Stimulated activated effector memory CD8-positive, alpha-beta T cell treated with anti-CD3 and anti-CD28 coated beads, Interleukin-12 subunit alpha, Interleukin-12 subunit beta, amount 100 ng/mL, for 72 hours (primary cell): Measurements from ENCODE around the gene DNM2.
"Not testable (repeated sequence)": the region's sequence is repeated elsewhere in the genome, so short reads cannot be mapped to it uniquely, and the experiment has no call there.

ENCODE experiments used
- ATAC-seq: fragments of 150-1000 bp; cut with Tn5 transposase; 2 replicates; pipeline ENCODE4 v1.10.0; 2021
- DNase-seq, 2 donors: peaks; one replicate each; pipeline ENCODE4 v3.0.0; 2021 to 2022; ENCODE audit warnings: low spot score in 2 of 2
- H3K27ac Mint-ChIP-seq: one replicate; pipeline ENCODE4 v1.8.0; 2022; ENCODE audit warnings: mild to moderate bottlenecking, mixed read lengths
- H3K36me3 Mint-ChIP-seq: one replicate; pipeline ENCODE4 v1.8.0; 2022; ENCODE audit warnings: mild to moderate bottlenecking, mixed read lengths
- H3K4me1 Mint-ChIP-seq: one replicate; pipeline ENCODE4 v1.8.0; 2022; ENCODE audit warnings: mixed read lengths
- H3K4me3 Mint-ChIP-seq: one replicate; pipeline ENCODE4 v1.8.0; 2022; ENCODE audit warnings: mild to moderate bottlenecking, mixed read lengths
- H3K9me3 Mint-ChIP-seq: one replicate; pipeline ENCODE4 v1.8.0; 2022; ENCODE audit warnings: mixed read lengths

Gene DNM2

DNA sequence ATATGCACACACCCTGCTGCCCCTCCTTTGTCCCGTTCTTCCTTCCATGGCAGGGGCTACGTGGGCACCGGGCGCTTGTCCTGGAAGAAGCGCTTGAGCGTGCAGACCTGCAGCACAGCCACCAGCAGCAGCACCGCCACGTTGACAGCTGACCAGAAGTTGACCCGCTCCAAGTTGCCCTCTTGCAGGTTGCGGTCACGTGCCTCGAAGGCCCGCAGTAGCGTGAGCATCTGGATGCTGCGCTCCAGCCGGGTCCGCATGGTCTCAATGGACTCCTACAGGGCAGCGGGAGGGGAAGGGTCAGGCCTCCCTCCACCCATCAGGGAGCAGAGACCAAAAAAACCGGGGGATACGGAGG is 115.0 kb downstream of the DNM2 start:
- DNase-seq, result no peak
- Mint-ChIP-seq H3K9me3 (peaks cover 2% of the 10 kb centered on the region), H3K4me3 (no peak overlapping the region), H3K36me3 (peaks cover 94% of the 10 kb centered on the region), H3K27ac (no peak overlapping the region), H3K4me1 (peaks cover 20% of the 10 kb centered on the region)
- no peak for ATAC-seq

DNA sequence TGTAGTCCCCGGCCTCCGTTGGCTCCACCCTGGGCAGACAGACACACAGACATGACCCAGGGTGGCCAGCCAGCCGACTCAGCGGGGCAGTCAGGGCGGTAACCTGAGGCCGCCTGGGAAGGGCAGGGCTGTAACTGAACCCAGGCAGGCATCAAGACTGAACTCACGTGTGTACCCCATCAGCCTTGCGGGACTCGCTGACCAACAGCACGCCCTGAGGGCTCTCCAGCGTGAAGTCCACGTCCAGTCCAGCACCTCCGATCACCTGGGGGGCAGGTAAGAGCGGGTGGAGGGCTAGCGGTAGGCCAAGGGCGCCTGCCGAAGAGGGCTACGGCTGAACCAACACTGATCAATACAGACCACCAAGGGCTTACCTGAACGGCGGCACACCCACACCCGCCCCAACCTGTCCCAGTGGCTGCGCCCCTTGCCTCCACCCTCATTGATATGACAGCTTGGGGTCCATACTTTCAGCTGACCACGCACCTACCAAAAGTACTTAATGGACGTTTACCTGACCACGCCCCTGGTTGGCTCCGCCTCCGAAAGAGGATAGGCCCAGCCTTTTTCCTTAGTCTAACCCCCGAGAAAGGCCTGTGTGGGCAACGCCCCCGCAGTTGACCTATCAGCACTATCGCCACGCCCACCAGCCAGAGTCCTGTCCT is 117.3 kb downstream of the DNM2 start:
- peak overlapping the region; percentile 100 for H3K27ac Mint-ChIP-seq
- H3K4me3 Mint-ChIP-seq, result peak overlapping the region; percentile 99
- DNase-seq (no peak), ATAC-seq (no peak)
- peaks cover 20% of the 10 kb centered on the region for H3K4me1 Mint-ChIP-seq
- H3K9me3 Mint-ChIP-seq, result peaks cover 2% of the 10 kb centered on the region
- H3K36me3 Mint-ChIP-seq, result peaks cover 72% of the 10 kb centered on the region

DNA sequence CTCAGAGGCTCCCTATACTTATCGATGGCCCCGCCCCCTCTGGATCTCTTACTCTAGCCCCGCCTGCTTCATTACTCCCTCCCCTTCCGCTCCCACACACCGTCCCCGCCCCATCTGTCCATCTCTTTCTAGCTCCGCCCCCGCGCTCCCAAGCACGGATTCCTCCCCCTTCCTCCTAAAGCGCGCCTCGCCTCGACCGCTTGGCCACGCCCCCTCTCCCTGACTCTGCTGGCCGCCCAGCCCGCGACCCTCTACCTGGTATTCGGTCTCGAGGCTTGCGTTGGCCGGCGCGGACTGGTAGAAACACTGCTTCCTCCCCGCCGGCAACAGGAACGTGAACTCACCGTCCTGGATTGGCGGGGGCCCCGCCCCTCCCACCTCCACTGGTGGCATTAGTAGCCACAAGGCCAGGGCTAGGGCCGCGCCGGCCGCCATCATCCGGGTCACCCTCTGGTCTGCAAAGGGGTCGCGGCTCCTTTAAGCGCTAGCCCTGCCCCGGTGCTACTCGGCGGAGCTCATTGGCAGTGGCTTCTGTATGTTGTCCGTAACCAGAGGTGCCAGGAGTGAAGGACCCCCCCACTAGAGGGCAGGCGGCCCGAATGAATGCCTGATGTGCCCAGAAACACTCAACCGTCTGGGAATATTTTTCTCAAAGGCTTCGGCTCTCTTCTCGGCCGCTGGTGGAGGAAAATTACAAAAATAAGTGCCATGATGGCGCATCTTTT is 118.0 kb downstream of the DNM2 start, which contains the start of gene TMED1:
TMED1 (minus strand) TSS at position 459 of the 725 bp plus-strand sequence; CDS start at position 438, 21 bp downstream.
- H3K36me3 Mint-ChIP-seq, result peaks cover 66% of the 10 kb centered on the region
- peaks cover 20% of the 10 kb centered on the region for H3K4me1 Mint-ChIP-seq
- peaks cover 2% of the 10 kb centered on the region for H3K9me3 Mint-ChIP-seq
- ATAC-seq (peak; percentile 94), DNase-seq (peak; percentile 84 to 99)
- H3K27ac Mint-ChIP-seq, result peak within 1 kb of the TSS; percentile 100
- peak within 1 kb of the TSS; percentile 99 for H3K4me3 Mint-ChIP-seq

DNA sequence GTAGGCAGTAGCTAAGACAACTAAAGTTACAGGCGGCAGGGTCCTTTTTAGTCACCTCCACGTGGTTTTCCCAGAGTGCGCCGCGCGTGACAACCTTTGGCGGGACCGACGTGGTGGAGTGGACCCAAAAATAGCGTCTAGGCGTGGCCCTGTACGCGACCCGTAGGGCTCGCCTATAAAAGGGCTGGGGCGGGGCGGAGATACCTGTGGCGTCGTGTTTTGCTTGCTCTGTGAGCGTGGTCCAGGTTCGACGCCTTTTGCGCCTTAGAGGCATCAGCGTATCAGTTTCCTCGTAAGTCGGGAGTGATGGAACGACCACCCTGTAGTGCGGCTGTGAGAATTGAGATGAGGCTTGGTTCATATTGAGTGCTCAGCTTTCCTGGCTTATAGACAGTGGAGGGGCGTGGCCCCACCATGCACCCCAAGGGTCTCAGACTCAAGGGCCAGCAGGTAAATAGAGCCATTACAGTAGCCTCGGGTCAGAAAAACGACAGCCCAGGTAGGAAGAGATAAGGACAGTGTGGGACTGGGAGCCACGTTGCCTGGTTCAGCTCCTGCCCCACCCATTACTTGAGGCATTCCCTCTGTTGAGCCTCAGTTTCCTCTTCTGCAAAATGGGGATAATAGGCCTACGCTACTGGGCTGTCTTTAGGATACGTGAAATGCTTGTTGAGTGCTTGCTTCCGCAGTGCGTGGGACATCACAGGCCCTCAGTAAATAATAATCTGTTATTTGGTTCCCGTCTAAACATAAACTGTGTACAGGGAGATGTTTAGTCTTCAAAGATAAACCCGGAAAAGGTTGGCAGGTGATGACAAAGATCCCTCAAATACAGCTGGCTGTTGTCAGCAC is 118.8 kb downstream of the DNM2 start:
- H3K36me3 Mint-ChIP-seq, result peaks cover 59% of the 10 kb centered on the region
- H3K27ac Mint-ChIP-seq, result peak overlapping the region; percentile 100
- H3K4me3 Mint-ChIP-seq, result peak overlapping the region; percentile 99
- H3K9me3 Mint-ChIP-seq, result peaks cover 2% of the 10 kb centered on the region
- peak; percentile 65 for ATAC-seq
- DNase-seq, result no peak
- peaks cover 20% of the 10 kb centered on the region for H3K4me1 Mint-ChIP-seq

DNA sequence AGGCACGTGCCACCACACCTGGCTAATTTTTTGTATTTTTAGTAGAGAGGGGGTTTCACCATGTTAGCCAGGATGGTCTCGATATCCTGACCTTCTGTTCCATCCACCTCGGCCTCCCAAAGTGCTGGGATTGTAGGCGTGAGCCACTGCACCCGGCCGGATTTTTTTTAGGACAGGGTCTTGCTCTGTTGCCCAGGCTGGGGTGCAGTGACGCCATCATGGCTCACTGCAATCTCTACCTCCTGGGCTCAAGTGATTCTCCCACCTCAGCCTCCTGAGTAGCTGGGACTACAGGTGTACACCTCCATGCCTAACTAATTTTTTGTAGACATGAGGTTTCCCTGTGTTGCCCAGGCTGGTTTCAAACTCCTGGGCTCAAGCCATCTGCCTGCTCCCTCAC is 119.8 kb downstream of the DNM2 start:
- H3K27ac Mint-ChIP-seq, DNase-seq, H3K4me3 Mint-ChIP-seq, H3K9me3 Mint-ChIP-seq, ATAC-seq: not testable (repeated sequence)
- peaks cover 20% of the 10 kb centered on the region for H3K4me1 Mint-ChIP-seq
- peaks cover 49% of the 10 kb centered on the region for H3K36me3 Mint-ChIP-seq

- H3K9me3 Mint-ChIP-seq, result peaks cover 2% of the 10 kb centered on the region
- DNase-seq (no peak), ATAC-seq (no peak)
- peaks cover 20% of the 10 kb centered on the region for H3K4me1 Mint-ChIP-seq
- no peak overlapping the region for H3K4me3 Mint-ChIP-seq
- peaks cover 42% of the 10 kb centered on the region for H3K36me3 Mint-ChIP-seq
- H3K27ac Mint-ChIP-seq, result no peak overlapping the region
Measured at GRCh38 chr19:10838377-10838776, 120.5 kb downstream of the DNM2 start.

- Mint-ChIP-seq H3K9me3 (peaks cover 2% of the 10 kb centered on the region), H3K27ac (no peak overlapping the region), H3K36me3 (peaks cover 32% of the 10 kb centered on the region), H3K4me3 (no peak overlapping the region), H3K4me1 (peaks cover 20% of the 10 kb centered on the region)
- DNase-seq, result no peak
- ATAC-seq, result no peak
Measured at GRCh38 chr19:10839114-10840050, 121.5 kb downstream of the DNM2 start.

DNA sequence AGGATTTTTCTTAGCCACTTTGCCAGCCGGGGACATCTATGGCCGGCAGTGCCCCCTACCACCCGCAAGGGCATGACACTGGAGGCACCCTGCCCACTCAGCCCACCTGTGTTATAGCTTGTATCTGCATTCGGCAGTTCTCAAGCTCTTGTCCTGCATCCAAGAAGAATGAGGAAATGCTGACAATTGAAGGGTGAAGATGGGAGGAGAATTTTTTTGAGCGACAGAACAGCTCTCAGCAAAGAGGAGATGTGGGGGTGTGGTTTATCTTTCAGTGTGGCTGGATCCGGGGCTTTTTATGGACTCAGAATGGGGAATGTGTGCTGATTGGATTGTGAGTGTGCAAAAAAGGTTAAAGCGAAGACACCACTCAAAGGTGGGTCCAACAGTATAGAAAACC is 124.9 kb downstream of the DNM2 start:
- no peak for ATAC-seq
- Mint-ChIP-seq H3K4me1 (no peaks in the 10 kb centered on the region), H3K4me3 (no peak overlapping the region), H3K36me3 (no peaks in the 10 kb centered on the region), H3K27ac (no peak overlapping the region), H3K9me3 (peaks cover 5% of the 10 kb centered on the region)
- DNase-seq, result no peak

DNA sequence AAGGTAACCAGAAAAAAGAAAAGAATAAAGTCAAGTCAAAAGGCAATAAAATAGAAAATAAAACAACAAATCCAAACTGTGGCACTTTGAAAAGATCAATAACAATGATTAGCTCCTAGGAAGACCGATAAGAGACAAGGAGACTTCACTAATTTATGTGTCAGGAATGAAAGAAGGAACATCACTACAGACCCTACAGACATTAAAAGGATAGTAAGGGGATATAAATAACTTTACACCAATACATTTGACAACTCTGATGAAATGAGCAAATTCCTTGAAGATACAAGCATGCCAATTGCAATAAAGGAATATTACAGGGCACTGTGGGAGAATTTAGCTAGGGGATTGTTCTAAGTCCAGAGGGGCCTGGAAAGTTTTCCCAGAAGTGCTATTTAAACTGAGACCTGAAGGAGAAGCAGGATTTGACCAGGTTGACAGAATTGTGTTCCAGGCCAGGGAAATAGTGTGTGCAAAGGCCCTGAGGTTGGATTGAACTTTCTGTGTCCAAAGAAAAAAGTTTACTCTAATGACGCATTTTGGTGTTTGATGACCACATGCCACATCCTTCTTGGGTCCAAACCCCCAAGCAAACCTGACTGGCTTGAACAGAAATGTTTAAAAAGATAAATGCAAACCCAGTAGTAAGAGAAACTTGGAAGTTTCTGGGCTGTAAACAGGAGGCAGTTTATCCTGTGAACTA is 128.8 kb downstream of the DNM2 start:
- H3K9me3 Mint-ChIP-seq, result peaks cover 5% of the 10 kb centered on the region
- no peak overlapping the region for H3K4me3 Mint-ChIP-seq
- no peaks in the 10 kb centered on the region for H3K36me3 Mint-ChIP-seq
- no peak for DNase-seq
- H3K27ac Mint-ChIP-seq, result no peak overlapping the region
- ATAC-seq, result no peak
- peaks cover 7% of the 10 kb centered on the region for H3K4me1 Mint-ChIP-seq

DNA sequence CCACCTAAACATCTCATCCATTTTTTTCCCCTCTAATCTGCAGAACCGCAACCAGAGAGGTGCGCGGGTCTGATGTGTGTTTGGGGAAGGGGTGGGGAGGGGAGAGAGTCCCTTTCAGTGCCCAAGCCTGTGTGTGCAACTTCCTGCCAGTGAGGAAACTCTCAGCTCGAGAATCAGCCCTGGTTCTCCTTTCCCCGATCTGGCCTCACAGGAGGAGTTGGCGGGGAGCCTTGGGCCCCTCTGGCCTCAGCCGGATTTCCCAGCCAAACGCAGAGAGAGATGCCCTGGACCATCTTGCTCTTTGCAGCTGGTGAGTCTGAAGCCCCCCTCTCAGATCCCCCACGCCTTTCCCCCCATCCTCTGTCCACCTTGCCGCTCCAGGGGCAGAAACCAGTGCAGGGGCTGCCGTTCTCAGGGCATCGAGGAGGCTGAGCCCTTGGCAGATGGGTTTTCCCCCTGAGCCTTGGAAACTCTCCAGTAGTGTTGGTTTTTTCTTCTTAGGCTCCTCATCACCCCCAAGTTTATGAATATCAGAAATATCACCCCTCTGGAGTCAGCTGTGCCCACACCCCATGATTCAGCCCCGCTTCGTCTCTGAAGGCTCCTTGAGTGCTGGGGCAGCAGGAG is 130.5 kb downstream of the DNM2 start, which contains the start of gene C19orf38:
C19orf38 (plus strand) TSS at position 186 of the 627 bp plus-strand sequence; CDS start at position 280, 94 bp downstream.
- peaks cover 5% of the 10 kb centered on the region for H3K9me3 Mint-ChIP-seq
- H3K36me3 Mint-ChIP-seq, result no peaks in the 10 kb centered on the region
- ATAC-seq (peak; percentile 19), DNase-seq (no peak)
- H3K4me1 Mint-ChIP-seq, result peaks cover 7% of the 10 kb centered on the region
- peak within 1 kb of the TSS; percentile 13 for H3K27ac Mint-ChIP-seq
- no peak within 1 kb of the TSS for H3K4me3 Mint-ChIP-seq

DNA sequence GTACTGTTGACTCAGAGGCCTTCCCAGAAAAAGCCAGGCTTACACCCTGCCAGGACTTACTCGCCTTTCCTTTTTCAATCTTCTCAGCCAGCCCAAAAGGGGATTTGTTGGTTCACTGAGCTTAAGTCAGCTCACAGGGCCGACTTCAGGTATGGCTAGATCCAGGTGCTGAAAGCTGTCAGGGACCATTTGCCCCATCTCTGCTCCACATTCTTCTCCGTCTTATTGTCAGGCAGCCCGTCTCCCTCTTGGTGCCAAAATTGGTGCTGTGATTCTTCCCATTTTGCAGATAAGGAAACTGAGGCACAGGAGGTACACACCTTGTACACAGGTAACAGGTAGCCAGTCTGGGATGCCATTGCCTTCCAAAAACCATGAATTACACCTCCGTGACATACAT is 132.8 kb downstream of the DNM2 start:
- H3K4me1 Mint-ChIP-seq, result peaks cover 7% of the 10 kb centered on the region
- H3K4me3 Mint-ChIP-seq, result no peak overlapping the region
- H3K9me3 Mint-ChIP-seq, result peaks cover 5% of the 10 kb centered on the region
- no peaks in the 10 kb centered on the region for H3K36me3 Mint-ChIP-seq
- no peak overlapping the region for H3K27ac Mint-ChIP-seq
- no peak for DNase-seq
- no peak for ATAC-seq

DNA sequence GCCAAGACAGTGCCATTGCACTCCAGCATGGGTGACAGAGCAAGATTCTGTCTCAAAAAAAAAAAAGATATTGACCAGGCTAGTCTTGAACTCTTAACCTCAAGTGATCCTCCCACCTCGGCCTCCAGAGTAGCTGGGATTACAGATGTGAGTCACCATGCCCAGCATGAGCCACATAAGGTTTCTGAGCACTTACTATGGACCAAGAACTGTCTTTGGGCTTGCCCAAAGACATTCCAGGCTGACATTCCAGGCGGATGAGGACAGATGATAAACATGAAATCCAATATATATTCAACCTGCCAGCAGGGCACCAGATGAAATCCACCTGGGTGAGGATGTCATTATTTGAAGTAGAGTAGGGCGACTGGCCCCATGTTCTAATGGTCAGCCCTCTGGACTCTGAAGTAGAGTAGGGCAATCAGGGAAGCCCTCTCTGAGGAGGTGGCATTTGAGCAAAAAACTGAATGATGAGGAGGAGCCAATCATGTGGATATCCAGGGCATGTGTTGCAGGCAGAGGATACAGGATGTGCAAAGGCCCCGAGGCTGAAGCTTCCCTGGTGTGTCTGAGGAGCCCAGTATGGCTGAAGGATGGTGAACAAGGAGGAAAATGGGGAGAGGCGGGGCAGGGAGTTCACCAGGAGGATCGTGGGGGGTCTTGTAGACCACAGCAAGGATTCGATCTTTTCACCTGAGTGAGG is 134.4 kb downstream of the DNM2 start:
- DNase-seq (no peak), ATAC-seq (no peak)
- H3K36me3 Mint-ChIP-seq, result no peaks in the 10 kb centered on the region
- no peaks in the 10 kb centered on the region for H3K9me3 Mint-ChIP-seq
- H3K4me1 Mint-ChIP-seq, result peaks cover 7% of the 10 kb centered on the region
- no peak overlapping the region for H3K27ac Mint-ChIP-seq
- no peak overlapping the region for H3K4me3 Mint-ChIP-seq

DNA sequence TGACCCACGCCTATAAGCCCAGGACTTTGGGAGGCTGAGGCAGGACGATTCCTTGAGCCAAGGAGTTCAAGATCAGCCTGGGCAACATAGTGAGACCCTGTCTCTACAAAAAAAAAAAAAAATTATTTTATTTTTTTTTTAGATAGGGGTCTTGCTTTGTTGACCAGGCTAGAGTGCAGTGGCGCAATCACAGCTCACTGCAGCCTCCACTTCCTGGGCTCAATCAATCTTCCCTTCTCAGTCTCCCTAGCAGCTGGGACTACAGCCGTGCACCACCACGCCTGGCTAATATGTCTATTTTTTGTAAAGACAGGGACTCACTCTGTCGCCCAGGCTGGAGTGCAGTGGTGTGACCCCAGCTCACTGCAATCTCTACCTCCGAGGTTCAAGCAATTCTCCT is 135.1 kb downstream of the DNM2 start:
- no peak overlapping the region for H3K27ac Mint-ChIP-seq
- H3K9me3 Mint-ChIP-seq, result no peaks in the 10 kb centered on the region
- H3K4me1 Mint-ChIP-seq, result peaks cover 7% of the 10 kb centered on the region
- H3K4me3 Mint-ChIP-seq, result no peak overlapping the region
- DNase-seq, result no peak
- ATAC-seq, result no peak
- H3K36me3 Mint-ChIP-seq, result no peaks in the 10 kb centered on the region
